RWPE1 (cell line): ENCODE results near the gene SSUH2.

ENCODE experiments used
- CTCF ChIA-PET: fragments of 350-600 bp; sonication (Branson Sonifier 250); formaldehyde crosslinking; extraction: SDS; loops from one replicate; lab custom pipeline; 2021; lab: Yijun Ruan, JAX
- POLR2A ChIA-PET: fragments of 400-600 bp; formaldehyde crosslinking; extraction: SDS; loops from one replicate; lab custom pipeline; 2020; ENCODE audit warnings: antibody characterized with exemption; ENCODE audit not compliant: low non-redundant PET; lab: Yijun Ruan, JAX
- DNase-seq: peaks from one replicate; pipeline ENCODE4 v3.0.0; 2012; ENCODE audit warnings: low spot score
- H3K27ac ChIP-seq: fragments of 450-650 bp; 2 replicates; pipeline ENCODE4 v1.5.1; 2017
- TF ChIP-seq, protein P1 (sequence below): fragments of 450-650 bp; conservative IDR thresholded peaks from 2 replicates; pipeline ENCODE4 v1.5.1; 2017; ENCODE audit warnings: low read depth, mild to moderate bottlenecking

The SSUH2 gene

GRCh38 chr3:8649757-8650156 lies 5.2 kb upstream of the SSUH2 start:
- POLR2A ChIA-PET, result no interaction called here
- CTCF ChIA-PET, result no interaction called here
- DNase-seq, result no peak
- TF ChIP-seq, protein P1, sequence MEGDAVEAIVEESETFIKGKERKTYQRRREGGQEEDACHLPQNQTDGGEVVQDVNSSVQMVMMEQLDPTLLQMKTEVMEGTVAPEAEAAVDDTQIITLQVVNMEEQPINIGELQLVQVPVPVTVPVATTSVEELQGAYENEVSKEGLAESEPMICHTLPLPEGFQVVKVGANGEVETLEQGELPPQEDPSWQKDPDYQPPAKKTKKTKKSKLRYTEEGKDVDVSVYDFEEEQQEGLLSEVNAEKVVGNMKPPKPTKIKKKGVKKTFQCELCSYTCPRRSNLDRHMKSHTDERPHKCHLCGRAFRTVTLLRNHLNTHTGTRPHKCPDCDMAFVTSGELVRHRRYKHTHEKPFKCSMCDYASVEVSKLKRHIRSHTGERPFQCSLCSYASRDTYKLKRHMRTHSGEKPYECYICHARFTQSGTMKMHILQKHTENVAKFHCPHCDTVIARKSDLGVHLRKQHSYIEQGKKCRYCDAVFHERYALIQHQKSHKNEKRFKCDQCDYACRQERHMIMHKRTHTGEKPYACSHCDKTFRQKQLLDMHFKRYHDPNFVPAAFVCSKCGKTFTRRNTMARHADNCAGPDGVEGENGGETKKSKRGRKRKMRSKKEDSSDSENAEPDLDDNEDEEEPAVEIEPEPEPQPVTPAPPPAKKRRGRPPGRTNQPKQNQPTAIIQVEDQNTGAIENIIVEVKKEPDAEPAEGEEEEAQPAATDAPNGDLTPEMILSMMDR, result no peak
- H3K27ac ChIP-seq, result no peak overlapping the region

DNA sequence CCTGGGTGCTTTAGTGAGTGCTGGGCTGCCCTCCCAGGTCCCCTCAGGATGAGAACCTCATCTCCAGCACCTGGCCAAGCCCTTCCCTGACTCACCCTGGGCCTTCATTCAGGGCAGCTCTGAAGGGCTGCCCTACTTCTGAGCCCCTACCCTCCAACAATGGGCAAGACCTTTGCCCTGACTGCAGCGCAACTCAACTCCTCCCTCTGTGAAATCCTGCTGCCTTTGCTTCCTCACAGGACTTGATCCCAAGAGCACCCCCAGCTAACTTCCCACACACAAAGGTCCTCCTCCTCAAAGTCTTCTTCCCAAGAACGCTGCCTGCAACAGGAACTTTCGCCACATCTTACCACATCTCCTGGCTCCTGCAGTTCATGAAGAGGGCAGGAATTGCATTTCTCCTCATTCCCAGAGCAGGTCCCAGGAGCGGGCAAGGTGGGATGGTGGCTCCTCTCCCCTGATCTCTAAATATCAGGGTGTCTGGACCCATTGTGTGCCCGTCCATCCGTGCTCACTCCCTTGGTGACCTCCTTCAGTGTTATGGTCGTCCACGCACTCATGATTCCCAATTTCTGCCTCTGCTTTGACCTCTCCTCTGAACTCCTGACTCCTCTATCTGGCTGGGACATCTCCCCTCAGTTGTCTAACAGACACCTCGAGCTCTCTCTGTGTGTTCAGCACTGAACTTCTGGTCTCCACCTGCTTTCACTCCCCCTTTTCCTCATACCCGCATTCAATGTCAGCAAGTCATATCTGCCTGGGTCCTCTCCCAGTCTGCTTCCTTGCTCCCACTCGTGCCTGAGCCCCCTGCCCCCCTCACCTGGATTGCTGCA lies 4.5 kb upstream of the SSUH2 start:
- POLR2A ChIA-PET, result no interaction called here
- no peak overlapping the region for H3K27ac ChIP-seq
- TF ChIP-seq, protein P1, result no peak
- CTCF ChIA-PET, result no interaction called here
- no peak for DNase-seq

DNA sequence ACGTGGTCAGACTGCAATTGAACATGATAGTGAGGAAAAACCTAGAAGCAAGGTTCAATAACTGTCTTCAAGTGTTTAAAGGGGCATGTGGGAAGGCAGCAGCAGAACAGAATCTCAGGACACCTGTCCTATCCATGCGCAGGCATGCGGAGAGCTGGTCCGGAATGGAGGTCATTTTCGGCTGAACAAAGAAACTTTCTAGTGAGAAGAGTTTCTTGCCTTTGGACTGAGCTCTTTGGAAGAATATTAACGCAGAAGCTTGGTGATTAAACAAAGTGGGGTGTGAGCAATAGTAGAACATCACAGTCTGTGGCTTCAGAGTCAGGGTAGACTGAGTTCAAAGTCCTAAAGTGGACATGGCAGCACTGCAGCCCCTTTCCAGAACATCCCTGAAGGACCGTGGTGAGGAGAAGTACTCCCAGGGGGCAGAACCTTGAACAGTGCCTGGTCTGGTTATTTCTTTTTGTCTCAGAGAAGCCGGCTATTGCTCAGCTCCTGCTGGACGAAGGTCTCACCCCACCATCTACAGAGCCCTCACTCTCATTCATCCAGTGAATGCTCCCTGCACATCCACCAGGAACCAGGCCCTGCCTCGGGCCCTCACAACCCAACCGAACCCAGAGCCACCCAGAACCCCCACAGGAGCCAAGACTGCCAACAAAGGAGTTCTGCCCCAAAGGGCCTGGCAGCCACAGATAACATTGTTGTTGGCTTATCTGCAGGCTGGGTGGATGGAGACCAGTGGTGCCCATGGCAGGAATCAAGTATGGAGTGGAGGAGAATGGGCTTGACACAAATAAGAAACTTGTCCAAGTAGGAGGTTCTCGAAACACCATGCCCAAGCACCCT lies 2.8 kb upstream of the SSUH2 start:
- no peak for DNase-seq
- TF ChIP-seq, protein P1, result no peak
- CTCF ChIA-PET, result no interaction called here
- no peak overlapping the region for H3K27ac ChIP-seq
- POLR2A ChIA-PET, result no interaction called here

DNA sequence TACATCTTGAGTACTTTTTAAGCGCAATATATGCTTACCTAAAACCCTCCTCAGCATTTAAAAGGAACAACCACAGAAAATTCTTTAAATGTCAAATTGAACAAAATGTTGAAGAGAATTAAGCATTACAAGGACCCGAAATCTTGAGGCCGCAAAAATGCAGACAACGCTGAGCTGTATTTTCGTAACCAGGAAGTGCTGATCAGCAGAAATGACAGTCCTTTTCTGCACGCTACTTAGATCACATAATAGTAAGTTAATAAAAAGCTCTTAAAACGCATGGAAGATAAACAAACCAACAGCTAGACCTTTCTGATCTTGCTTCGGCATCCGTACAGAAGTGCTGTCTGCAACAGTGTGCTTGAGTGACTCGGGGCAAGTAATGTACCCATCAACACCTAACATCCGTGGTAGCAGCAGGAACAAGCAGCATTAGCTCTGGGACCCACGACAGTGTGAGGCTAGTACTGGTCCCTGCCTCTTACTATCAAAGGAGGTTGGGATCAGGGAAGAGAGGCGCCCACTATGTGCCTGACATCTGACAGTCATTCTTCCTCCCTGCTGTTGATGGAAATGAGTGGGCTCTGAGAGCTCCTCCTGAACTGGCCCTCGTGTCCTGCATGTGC lies 1.8 kb upstream of the SSUH2 start:
- POLR2A ChIA-PET, result no interaction called here
- no peak for DNase-seq
- H3K27ac ChIP-seq, result no peak overlapping the region
- TF ChIP-seq, protein P1, result no peak
- CTCF ChIA-PET, result no interaction called here

GRCh38 chr3:8645712-8646111 lies 1.1 kb upstream of the SSUH2 start:
- no peak for DNase-seq
- no peak overlapping the region for H3K27ac ChIP-seq
- TF ChIP-seq, protein P1, result no peak
- POLR2A ChIA-PET, result no interaction called here
- CTCF ChIA-PET, result no interaction called here

- POLR2A ChIA-PET, result no interaction called here
- CTCF ChIA-PET, result no interaction called here
- no peak for DNase-seq
- no peak overlapping the region for H3K27ac ChIP-seq
- TF ChIP-seq, protein P1, result no peak
Observed at GRCh38 chr3:8643693-8644365, 769 bp downstream of the SSUH2 start.
